Measurements from ENCODE around the gene TBX4.
A peak's percentile ranks its signal among the peaks of the same experiment; 100 is the strongest.

Gene TBX4

GRCh38 chr17:61460796-61461585 is 8.8 kb downstream of the TBX4 start:
- Mint-ChIP-seq H3K4me3 (no peak overlapping the region), H3K27me3 (peaks cover 64% of the 10 kb centered on the region), H3K36me3 (ENCODE audit: low read depth) (no peaks in the 10 kb centered on the region)

GRCh38 chr17:61461586-61461966 is 9.4 kb downstream of the TBX4 start:
- H3K4me1 Mint-ChIP-seq (ENCODE audit: low read depth): peaks cover 16% of the 10 kb centered on the region
- no peak overlapping the region for H3K4me3 Mint-ChIP-seq
- H3K27ac Mint-ChIP-seq: no peak overlapping the region
- H3K27me3 Mint-ChIP-seq: peaks cover 64% of the 10 kb centered on the region
- no peaks in the 10 kb centered on the region for H3K36me3 Mint-ChIP-seq (ENCODE audit: low read depth)
- no peaks in the 10 kb centered on the region for H3K9me3 Mint-ChIP-seq

More at GRCh38 chr17:61460796-61461585, 8.8 kb downstream of the TBX4 start:
- no peaks in the 10 kb centered on the region for H3K9me3 Mint-ChIP-seq
- peaks cover 16% of the 10 kb centered on the region for H3K4me1 Mint-ChIP-seq (ENCODE audit: low read depth)
- no peak overlapping the region for H3K27ac Mint-ChIP-seq

GRCh38 chr17:61461967-61462718 is 9.9 kb downstream of the TBX4 start:
- Mint-ChIP-seq H3K36me3 (ENCODE audit: low read depth) (no peaks in the 10 kb centered on the region), H3K4me1 (ENCODE audit: low read depth) (peaks cover 14% of the 10 kb centered on the region), H3K4me3 (peak overlapping the region; percentile 41), H3K27ac (no peak overlapping the region), H3K9me3 (no peaks in the 10 kb centered on the region), H3K27me3 (peaks cover 58% of the 10 kb centered on the region)

DNA sequence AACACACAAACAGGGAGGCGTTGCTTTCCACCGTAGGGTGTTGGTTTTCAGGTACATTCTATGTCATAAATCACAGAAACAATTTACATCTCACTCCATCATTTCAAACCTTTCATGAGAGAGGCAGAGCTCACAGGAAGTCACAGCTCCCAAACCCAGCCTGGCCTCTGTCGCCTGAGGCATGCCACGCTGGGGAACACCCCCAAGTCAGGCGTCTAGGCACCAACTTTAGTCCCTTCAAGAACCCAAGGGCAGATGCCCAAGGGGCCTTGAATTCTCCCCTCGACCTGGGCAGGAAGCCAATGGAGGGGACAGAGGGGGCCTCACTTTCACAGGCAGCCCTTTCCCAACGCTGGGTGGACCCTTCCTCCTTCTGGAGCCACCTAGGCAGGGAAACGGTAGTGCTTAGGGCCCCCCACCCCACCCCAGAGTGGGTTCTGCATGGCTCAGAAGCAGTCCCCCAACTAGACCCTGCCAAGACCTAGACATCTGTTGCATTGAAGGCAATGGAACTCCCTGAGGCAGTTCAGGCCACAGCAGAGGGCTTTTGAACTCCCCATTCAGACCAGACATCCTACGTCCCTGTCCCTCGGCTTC is 10.6 kb downstream of the TBX4 start:
- H3K4me1 Mint-ChIP-seq (ENCODE audit: low read depth): peaks cover 11% of the 10 kb centered on the region
- peak overlapping the region; percentile 41 for H3K4me3 Mint-ChIP-seq
- no peaks in the 10 kb centered on the region for H3K36me3 Mint-ChIP-seq (ENCODE audit: low read depth)

DNA sequence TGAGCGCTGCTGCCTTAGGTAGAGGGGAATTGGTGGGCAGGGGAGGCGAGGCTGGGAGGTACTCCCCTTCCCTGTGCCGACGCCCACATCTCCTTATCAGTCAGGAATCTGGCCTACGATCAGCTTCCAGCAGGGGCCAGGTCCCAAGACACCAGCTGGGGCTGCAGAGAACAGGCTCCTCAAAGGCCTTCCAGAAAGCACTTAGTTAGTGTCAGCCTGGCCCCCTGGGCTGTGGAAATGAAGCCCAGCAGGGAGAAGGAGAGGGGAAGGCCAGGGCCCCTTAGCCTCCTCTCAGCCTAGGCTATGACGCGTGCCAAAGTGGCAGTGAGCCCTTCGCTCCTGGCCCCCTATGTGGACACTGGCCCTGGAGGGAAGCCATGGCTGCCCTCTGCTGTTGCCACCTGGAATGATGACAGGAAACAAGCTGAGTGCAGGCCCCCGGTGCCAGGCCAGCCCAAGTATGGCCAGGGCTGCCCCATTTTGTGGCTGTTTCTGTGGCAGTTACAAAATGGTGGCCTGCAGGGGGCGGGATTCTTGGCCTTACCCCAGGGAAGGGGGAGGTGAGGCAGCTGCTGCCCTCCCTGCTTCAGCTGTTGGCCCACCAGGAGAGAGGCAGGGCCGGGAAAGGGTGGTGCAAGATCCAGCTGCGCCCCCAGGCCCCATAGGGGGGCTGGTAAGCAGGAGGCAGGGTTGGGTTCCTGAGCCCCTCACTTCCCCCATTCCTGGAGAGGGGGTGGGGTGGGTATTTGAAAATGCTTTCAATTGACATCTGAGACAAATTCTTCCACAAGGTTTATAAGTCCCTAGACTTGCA is 11.3 kb downstream of the TBX4 start:
- Mint-ChIP-seq H3K9me3 (no peaks in the 10 kb centered on the region), H3K27me3 (peaks cover 45% of the 10 kb centered on the region), H3K27ac (no peak overlapping the region), H3K4me1 (ENCODE audit: low read depth) (peaks cover 11% of the 10 kb centered on the region), H3K4me3 (no peak overlapping the region), H3K36me3 (ENCODE audit: low read depth) (no peaks in the 10 kb centered on the region)

More for the DNA sequence above, 10.6 kb downstream of the TBX4 start:
- no peaks in the 10 kb centered on the region for H3K9me3 Mint-ChIP-seq
- no peak overlapping the region for H3K27ac Mint-ChIP-seq
- peaks cover 52% of the 10 kb centered on the region for H3K27me3 Mint-ChIP-seq

DNA sequence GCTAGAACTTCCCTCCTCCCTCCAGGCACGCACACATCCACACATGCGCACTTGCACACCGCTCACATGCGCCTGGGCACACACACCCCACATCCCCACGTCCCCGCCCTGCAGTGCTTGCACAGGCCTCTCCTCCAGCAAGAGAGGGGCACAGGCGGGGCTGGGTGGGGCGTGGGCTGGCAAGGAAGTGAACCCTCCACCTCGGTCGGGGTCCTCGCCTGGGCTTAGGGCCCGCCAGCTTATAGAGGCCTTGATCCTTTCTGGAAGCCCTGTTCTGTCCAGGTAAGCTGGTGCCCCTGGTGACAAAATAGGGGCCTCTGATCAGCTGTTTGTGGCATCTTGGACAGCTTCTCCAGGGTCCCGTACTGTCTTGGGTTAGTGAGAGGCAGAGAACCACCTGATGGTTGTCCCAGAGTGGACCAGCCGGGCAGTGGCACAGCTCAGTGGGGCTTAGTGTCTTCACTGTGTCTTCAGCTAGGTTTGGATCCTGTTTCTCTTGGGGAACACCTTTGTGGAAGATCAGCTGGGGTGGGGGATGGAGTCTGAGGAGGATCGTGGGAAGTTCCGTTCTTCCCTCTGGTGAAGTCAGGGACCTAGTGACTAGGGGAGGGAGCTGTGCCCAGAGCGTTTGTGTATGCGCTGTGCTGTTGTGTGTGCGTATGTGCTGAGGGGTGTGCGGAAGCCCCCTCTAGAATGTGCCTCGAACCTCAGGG is 12.1 kb downstream of the TBX4 start:
- no peaks in the 10 kb centered on the region for H3K36me3 Mint-ChIP-seq (ENCODE audit: low read depth)
- H3K4me1 Mint-ChIP-seq (ENCODE audit: low read depth): peaks cover 11% of the 10 kb centered on the region
- no peak overlapping the region for H3K27ac Mint-ChIP-seq
- H3K4me3 Mint-ChIP-seq: no peak overlapping the region
- no peaks in the 10 kb centered on the region for H3K9me3 Mint-ChIP-seq
- peaks cover 38% of the 10 kb centered on the region for H3K27me3 Mint-ChIP-seq

GRCh38 chr17:61464843-61465180 is 12.6 kb downstream of the TBX4 start:
- no peaks in the 10 kb centered on the region for H3K9me3 Mint-ChIP-seq
- H3K27me3 Mint-ChIP-seq: peaks cover 33% of the 10 kb centered on the region
- no peak overlapping the region for H3K27ac Mint-ChIP-seq
- H3K4me1 Mint-ChIP-seq (ENCODE audit: low read depth): peaks cover 11% of the 10 kb centered on the region
- no peaks in the 10 kb centered on the region for H3K36me3 Mint-ChIP-seq (ENCODE audit: low read depth)
- H3K4me3 Mint-ChIP-seq: no peak overlapping the region

GRCh38 chr17:61465550-61466237 is 13.5 kb downstream of the TBX4 start:
- no peak overlapping the region for H3K27ac Mint-ChIP-seq
- H3K4me3 Mint-ChIP-seq: no peak overlapping the region
- H3K27me3 Mint-ChIP-seq: peaks cover 24% of the 10 kb centered on the region
- H3K36me3 Mint-ChIP-seq (ENCODE audit: low read depth): no peaks in the 10 kb centered on the region
- no peaks in the 10 kb centered on the region for H3K9me3 Mint-ChIP-seq
- peaks cover 8% of the 10 kb centered on the region for H3K4me1 Mint-ChIP-seq (ENCODE audit: low read depth)

- no peak overlapping the region for H3K4me3 Mint-ChIP-seq
- H3K27ac Mint-ChIP-seq: no peak overlapping the region
- no peaks in the 10 kb centered on the region for H3K9me3 Mint-ChIP-seq
- H3K4me1 Mint-ChIP-seq (ENCODE audit: low read depth): peaks cover 5% of the 10 kb centered on the region
- peaks cover 18% of the 10 kb centered on the region for H3K27me3 Mint-ChIP-seq
- no peaks in the 10 kb centered on the region for H3K36me3 Mint-ChIP-seq (ENCODE audit: low read depth)
Observed at GRCh38 chr17:61466246-61466645, 14.0 kb downstream of the TBX4 start.

GRCh38 chr17:61467416-61468262 is 15.4 kb downstream of the TBX4 start:
- Mint-ChIP-seq H3K9me3 (no peaks in the 10 kb centered on the region), H3K27me3 (peaks cover 7% of the 10 kb centered on the region), H3K4me3 (no peak overlapping the region)

GRCh38 chr17:61468263-61468907 is 16.2 kb downstream of the TBX4 start:
- no peaks in the 10 kb centered on the region for H3K4me1 Mint-ChIP-seq (ENCODE audit: low read depth)
- no peaks in the 10 kb centered on the region for H3K9me3 Mint-ChIP-seq
- no peak overlapping the region for H3K4me3 Mint-ChIP-seq
- H3K27me3 Mint-ChIP-seq: no peaks in the 10 kb centered on the region
- no peak overlapping the region for H3K27ac Mint-ChIP-seq
- H3K36me3 Mint-ChIP-seq (ENCODE audit: low read depth): no peaks in the 10 kb centered on the region

More at GRCh38 chr17:61467416-61468262, 15.4 kb downstream of the TBX4 start:
- no peak overlapping the region for H3K27ac Mint-ChIP-seq
- H3K4me1 Mint-ChIP-seq (ENCODE audit: low read depth): peaks cover 2% of the 10 kb centered on the region
- no peaks in the 10 kb centered on the region for H3K36me3 Mint-ChIP-seq (ENCODE audit: low read depth)

- H3K36me3 Mint-ChIP-seq (ENCODE audit: low read depth): no peaks in the 10 kb centered on the region
- no peak overlapping the region for H3K4me3 Mint-ChIP-seq
- H3K27me3 Mint-ChIP-seq: no peaks in the 10 kb centered on the region
- no peaks in the 10 kb centered on the region for H3K9me3 Mint-ChIP-seq
- H3K27ac Mint-ChIP-seq: no peak overlapping the region
- H3K4me1 Mint-ChIP-seq (ENCODE audit: low read depth): no peaks in the 10 kb centered on the region
Observed at GRCh38 chr17:61469474-61469873, 17.3 kb downstream of the TBX4 start.

DNA sequence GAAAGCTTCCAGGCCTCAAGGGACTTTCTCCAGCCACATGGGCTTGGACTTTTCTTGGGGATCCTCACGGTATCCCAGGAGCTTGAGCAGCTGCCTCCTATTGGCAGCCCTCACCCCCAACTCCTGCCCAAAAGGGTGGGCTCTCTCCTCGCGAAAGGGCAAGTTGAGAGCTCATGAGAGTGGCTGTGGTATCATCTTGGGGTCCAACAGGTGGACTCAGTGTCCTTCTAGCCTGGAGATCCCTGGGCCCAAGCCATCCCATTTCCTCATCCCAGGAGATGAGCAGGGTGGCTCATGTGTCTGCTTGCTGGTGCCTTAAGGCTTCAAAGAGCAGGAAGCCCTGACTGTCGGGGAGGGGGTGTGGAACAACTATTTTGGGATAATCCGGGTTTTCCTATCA is 17.7 kb downstream of the TBX4 start:
- no peak overlapping the region for H3K4me3 Mint-ChIP-seq
- H3K4me1 Mint-ChIP-seq (ENCODE audit: low read depth): no peaks in the 10 kb centered on the region
- H3K36me3 Mint-ChIP-seq (ENCODE audit: low read depth): no peaks in the 10 kb centered on the region
- peaks cover under 1% of the 10 kb centered on the region for H3K27me3 Mint-ChIP-seq
- H3K27ac Mint-ChIP-seq: no peak overlapping the region
- H3K9me3 Mint-ChIP-seq: no peaks in the 10 kb centered on the region

Data from stimulated activated naive CD8-positive, alpha-beta T cell treated with anti-CD3 and anti-CD28 coated beads, Interleukin-15, Interleukin-2, amounts not matched to agents 100 ng/mL and 50 ng/mL, for 24 hours (primary cell).